Sigmoid colon (tissue), 7 donors: ENCODE data around the gene CCNB1IP1. TPM values are rescaled to one million over a fixed set of nuclear protein-coding genes. Genes with fewer than 3 reads are reported as not detected.
"Not testable (repeated sequence)": the region's sequence is repeated elsewhere in the genome, so short reads cannot be mapped to it uniquely, and the experiment has no call there.

Experiments
- DNase-seq: peaks from one replicate; pipeline ENCODE4 v3.0.0-alpha.2; 2019
- H3K27ac ChIP-seq, 4 donors: fragments of 200-600 bp; sonication (generic); one replicate each; pipeline ENCODE4 v1.5.1; 2016 to 2019; ENCODE audit warnings: mild to moderate bottlenecking in 1 of 4
- H3K27me3 ChIP-seq, 3 donors: fragments of 200-600 bp; sonication (generic); one replicate each; pipeline ENCODE4 v1.5.1; 2019; ENCODE audit warnings: mild to moderate bottlenecking in 1 of 3
- H3K36me3 ChIP-seq, 4 donors: fragments of 200-600 bp; sonication (generic); one replicate each; pipeline ENCODE4 v1.5.1; 2016 to 2019
- H3K4me1 ChIP-seq, 4 donors: fragments of 200-600 bp; sonication (generic); one replicate each; pipeline ENCODE4 v1.5.1; 2017 to 2019
- H3K4me3 ChIP-seq, 4 donors: fragments of 200-600 bp; sonication (generic); one replicate each; pipeline ENCODE4 v1.5.1; 2017 to 2019; ENCODE audit warnings: mild to moderate bottlenecking in 2 of 4, moderate library complexity in 1 of 4
- H3K9me3 ChIP-seq, 4 donors: fragments of 200-600 bp in 3 of 4; sonication (generic) in 3 of 4; one replicate each; pipeline versions ENCODE4 v1.5.1 to v1.6.1; 2013 to 2019
- CTCF ChIP-seq, 4 experiments: fragments of 450-650 bp in 3 of 4; fragments of 200-600 bp in 1 of 4; IDR thresholded peaks; one replicate each; pipeline ENCODE4 v1.5.1; 2016 to 2019; ENCODE audit warnings: antibody characterized with exemption in 4 of 4, mild to moderate bottlenecking in 3 of 4, moderate library complexity in 2 of 4
- EP300 ChIP-seq, 4 donors: sonication (generic); formaldehyde crosslinking; IDR thresholded peaks; one replicate each; pipeline ENCODE4 v1.6.1; 2017; ENCODE audit warnings: antibody characterized with exemption in 4 of 4
- POLR2A ChIP-seq, 2 donors: fragments of 450-650 bp; IDR thresholded peaks; one replicate each; pipeline ENCODE4 v1.6.1; 2016; ENCODE audit warnings: antibody characterized with exemption in 2 of 2, mild to moderate bottlenecking in 2 of 2, moderate library complexity in 2 of 2
- POLR2AphosphoS5 ChIP-seq, 4 donors: sonication (generic); formaldehyde crosslinking; IDR thresholded peaks; one replicate each; pipeline ENCODE4 v1.6.1; 2017; ENCODE audit warnings: antibody characterized with exemption in 4 of 4
- WGBS, 2 donors: extraction: QIAGEN DNeasy Blood & Tissue Kit; methylation state at CpG; one replicate each; pipeline ENCODE4 v1.1.7; 2013; 5-methylcytosine and 5-hydroxymethylcytosine counted together
- intact Hi-C: fragments of 100-400 bp; cut with DNase I; formaldehyde crosslinking; loops from one replicate; pipeline ENCODE4 v1.15.1; 2023
- polyA plus RNA-seq, 3 donors: library from polyadenylated mRNA; stranded (reverse); fragments of 200-250 nt; gene quantifications; one replicate each; pipeline ENCODE4 v1.2.3, GENCODE V29; 2013
- total RNA-seq, 4 donors: library from RNA; depleted of rRNA; stranded (reverse); fragments of >200 nt; gene quantifications; one replicate each; pipeline ENCODE4 v1.1.0, GENCODE V29; 2016
- donor health status: healthy with polysubstance abuse.
- donor health status: Bipolar disorder and iron deficiency.
- donor health status: healthy.

Gene CCNB1IP1
- total and polyA plus RNA-seq, 7 donors = 31.2 to 55.8 (median 44.4) TPM

- Histone ChIP-seq H3K9me3 (no peaks in the 10 kb centered on the region), H3K4me1 (peaks cover 0 to 11% (median 8%) of the 10 kb centered on the region in 4 donors), H3K4me3 (peak overlapping the region in 2 of 4 donors; percentile 69 to 75), H3K27me3 (no peaks in the 10 kb centered on the region), H3K36me3 (peaks cover 0 to 14% (median 0%) of the 10 kb centered on the region in 4 donors), H3K27ac (peak overlapping the region; percentile 92 to 95 (median 94))
- DNase-seq = no peak
- intact Hi-C loops = loop anchor here (2.0 to 5.0 kb wide), 4 partner anchors 71 to 341 kb away; partner anchors contain the start of genes APEX1, OSGEP, RNASE4 and TEP1
- WGBS, 2 donors = 39 to 67% methylated on average over 2 of the region's 2 CpGs
- TF ChIP-seq EP300 (IDR thresholded peaks at IDR 0.05) (no peak), CTCF (IDR thresholded peaks at IDR 0.05) (no peak), POLR2AphosphoS5 (IDR thresholded peaks at IDR 0.05) (no peak), POLR2A (IDR thresholded peaks at IDR 0.05) (no peak)
Observed at GRCh38 chr14:20341646-20342045, 8.6 kb upstream of the CCNB1IP1 start.

DNA sequence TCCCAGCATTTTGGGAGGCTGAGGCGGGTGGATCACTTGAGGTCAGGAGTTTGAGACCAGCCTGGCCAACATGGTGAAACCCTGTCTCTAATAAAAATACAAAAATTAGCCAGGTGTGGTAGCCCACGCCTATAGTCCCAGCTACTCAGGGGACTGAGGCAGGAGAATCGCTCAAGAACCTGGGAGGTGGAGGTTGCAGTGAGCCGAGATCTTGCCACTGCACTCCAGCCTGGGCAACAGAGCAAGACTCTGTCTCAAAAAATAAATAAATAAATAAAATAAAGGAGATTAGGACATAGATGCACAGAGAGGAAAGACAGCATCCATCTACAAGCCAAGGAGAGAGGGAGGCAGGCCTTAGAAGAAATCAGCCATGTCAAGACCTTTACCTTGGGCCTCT lies 8.0 kb upstream of the CCNB1IP1 start:
- H3K27me3 ChIP-seq, H3K36me3 ChIP-seq, H3K4me3 ChIP-seq, DNase-seq, H3K9me3 ChIP-seq: not testable (repeated sequence)
- intact Hi-C loops = loop anchor here (5.0 kb wide), 2 partner anchors 271 to 341 kb away; partner anchors contain the start of gene RNASE4
- WGBS, 2 donors = 91 to 96% methylated on average over 4 of the region's 4 CpGs
- H3K4me1 ChIP-seq = peaks cover 0 to 11% (median 8%) of the 10 kb centered on the region in 4 donors
- H3K27ac ChIP-seq = peak overlapping the region in 1 of 4 donors; percentile 92

GRCh38 chr14:20334017-20334416 lies 938 bp upstream of the CCNB1IP1 start:
- intact Hi-C loops = loop anchor here (10.0 kb wide), 1 partner anchor 761 kb away; the partner anchor contains the start of gene ZNF219
- peaks cover 0 to under 1% (median 0%) of the 10 kb centered on the region in 4 donors for H3K36me3 ChIP-seq
- H3K27ac ChIP-seq = peak overlapping the region; percentile 86 to 91 (median 90)
- no peaks in the 10 kb centered on the region for H3K27me3 ChIP-seq
- H3K4me1 ChIP-seq = peaks cover 0 to 30% (median 13%) of the 10 kb centered on the region in 4 donors
- H3K4me3 ChIP-seq = no peak overlapping the region
- no peak for DNase-seq
- WGBS, 2 donors = 72 to 76% methylated on average over 7 of the region's 7 CpGs
- TF ChIP-seq POLR2AphosphoS5 (IDR thresholded peaks at IDR 0.05) (no peak), CTCF (IDR thresholded peaks at IDR 0.05) (no peak), POLR2A (IDR thresholded peaks at IDR 0.05) (no peak), EP300 (IDR thresholded peaks at IDR 0.05) (no peak)
- no peaks in the 10 kb centered on the region for H3K9me3 ChIP-seq

GRCh38 chr14:20333494-20333841 lies 389 bp upstream of the CCNB1IP1 start:
- DNase-seq = no peak
- peaks cover 0 to 30% (median 15%) of the 10 kb centered on the region in 4 donors for H3K4me1 ChIP-seq
- intact Hi-C loops = loop anchor here (1.0 to 10.0 kb wide), 2 partner anchors 10 to 761 kb away; partner anchors contain the start of genes PARP2 and ZNF219
- H3K4me3 ChIP-seq = peak overlapping the region; percentile 56 to 59 (median 56)
- 6 to 12% methylated on average over 3 of the region's 3 CpGs for WGBS, 2 donors
- H3K27ac ChIP-seq = peak overlapping the region; percentile 86 to 91 (median 90)
- H3K9me3 ChIP-seq = no peaks in the 10 kb centered on the region
- H3K27me3 ChIP-seq = no peaks in the 10 kb centered on the region
- TF ChIP-seq POLR2AphosphoS5 (IDR thresholded peaks at IDR 0.05) (no peak), POLR2A (IDR thresholded peaks at IDR 0.05) (no peak), CTCF (IDR thresholded peaks at IDR 0.05) (no peak), EP300 (IDR thresholded peaks at IDR 0.05) (no peak)
- H3K36me3 ChIP-seq = peaks cover 0 to 6% (median 0%) of the 10 kb centered on the region in 4 donors

- TF ChIP-seq POLR2A (IDR thresholded peaks at IDR 0.05) = no peak
- TF ChIP-seq CTCF (IDR thresholded peaks at IDR 0.05) = no peak
- no peak for TF ChIP-seq POLR2AphosphoS5 (IDR thresholded peaks at IDR 0.05)
- no peak for TF ChIP-seq EP300 (IDR thresholded peaks at IDR 0.05)
- WGBS, 2 donors = 4 to 17% methylated on average over 4 of the region's 4 CpGs
- H3K27me3 ChIP-seq = no peaks in the 10 kb centered on the region
- H3K36me3 ChIP-seq = peaks cover 0 to 11% (median 0%) of the 10 kb centered on the region in 4 donors
- H3K4me1 ChIP-seq = peaks cover 0 to 34% (median 18%) of the 10 kb centered on the region in 4 donors
- H3K27ac ChIP-seq = peak overlapping the region; percentile 86 to 91 (median 90)
- intact Hi-C loops = loop anchor here (10.0 kb wide), 1 partner anchor 762 kb away; the partner anchor contains the start of gene ZNF219
- H3K4me3 ChIP-seq = peak overlapping the region; percentile 56 to 59 (median 56)
- no peaks in the 10 kb centered on the region for H3K9me3 ChIP-seq
- no peak for DNase-seq
Observed at GRCh38 chr14:20332431-20332787, 670 bp downstream of the CCNB1IP1 start.
